Breast epithelium (tissue), 3 donors: ENCODE measurements around the gene SNX5.

Experiments used
- CTCF ChIP-seq, 3 donors: fragments of 450-650 bp; IDR thresholded peaks; one replicate each; pipeline ENCODE4 v1.5.1; 2016 to 2017; ENCODE audit warnings: antibody characterized with exemption in 3 of 3, mild to moderate bottlenecking in 3 of 3, moderate library complexity in 3 of 3
- POLR2A ChIP-seq: fragments of 450-650 bp; IDR thresholded peaks from one replicate; pipeline ENCODE4 v1.6.1; 2016; ENCODE audit warnings: antibody characterized with exemption, mild to moderate bottlenecking, moderate library complexity
- POLR2AphosphoS5 ChIP-seq, 3 donors: sonication (generic); formaldehyde crosslinking; IDR thresholded peaks; one replicate each; pipeline ENCODE4 v1.6.1; 2017; ENCODE audit warnings: antibody characterized with exemption in 3 of 3

GRCh38 chr20:17935761-17936160, 32.8 kb downstream of the SNX5 start:
- TF ChIP-seq CTCF (IDR thresholded peaks at IDR 0.05) (no peak), POLR2AphosphoS5 (IDR thresholded peaks at IDR 0.05) (no peak), POLR2A (no peak)
